ENCODE results near the gene CLTB.

CLTB gene

GRCh38 chr5:176382721-176383120 is 33.6 kb downstream of the CLTB start:
- no peak for DNase-seq (ENCODE audit: low read depth)

- no peak for DNase-seq (ENCODE audit: low read depth)
Observed at GRCh38 chr5:176381979-176382378, 34.4 kb downstream of the CLTB start.

- no peak for DNase-seq (ENCODE audit: low read depth)
Observed at GRCh38 chr5:176381423-176381822, 34.9 kb downstream of the CLTB start.

GRCh38 chr5:176379881-176380280 is 36.5 kb downstream of the CLTB start:
- no peak for DNase-seq (ENCODE audit: low read depth)

GRCh38 chr5:176373100-176373818 is 43.1 kb downstream of the CLTB start:
- DNase-seq (ENCODE audit: low read depth): no peak

GRCh38 chr5:176371621-176372539 is 44.5 kb downstream of the CLTB start:
- no peak for DNase-seq (ENCODE audit: low read depth)

- DNase-seq (ENCODE audit: low read depth): no peak
Observed at GRCh38 chr5:176369934-176370711, 46.2 kb downstream of the CLTB start.

GRCh38 chr5:176368726-176369125 is 47.6 kb downstream of the CLTB start:
- DNase-seq (ENCODE audit: low read depth): no peak

GRCh38 chr5:176366232-176366894 is 50.0 kb downstream of the CLTB start:
- no peak for DNase-seq (ENCODE audit: low read depth)

- peak; percentile 50 for DNase-seq (ENCODE audit: low read depth)
Observed at GRCh38 chr5:176365351-176366231, 50.7 kb downstream of the CLTB start, which contains the start of gene ARL10. Gene ARL10, plus strand, starts transcription at chr5:176365487. Its CDS starts 77 bp downstream, at chr5:176365564.

GRCh38 chr5:176364765-176365350 is 51.5 kb downstream of the CLTB start:
- DNase-seq (ENCODE audit: low read depth): no peak

- no peak for DNase-seq (ENCODE audit: low read depth)
Observed at GRCh38 chr5:176362233-176362490, 54.2 kb downstream of the CLTB start.

- DNase-seq (ENCODE audit: low read depth): peak; percentile 94
Observed at GRCh38 chr5:176361437-176362232, 54.7 kb downstream of the CLTB start, which contains the start of gene KIAA1191. Gene KIAA1191, minus strand, starts transcription at chr5:176361764. Its CDS starts 2,256 bp downstream, at chr5:176359508.

- DNase-seq (ENCODE audit: low read depth): no peak
Observed at GRCh38 chr5:176360894-176361436, 55.4 kb downstream of the CLTB start.

GRCh38 chr5:176359658-176360057 is 56.7 kb downstream of the CLTB start:
- no peak for DNase-seq (ENCODE audit: low read depth)

- DNase-seq (ENCODE audit: low read depth): no peak
Observed at GRCh38 chr5:176356179-176356566, 60.2 kb downstream of the CLTB start.

GRCh38 chr5:176355400-176356178 is 60.8 kb downstream of the CLTB start:
- no peak for DNase-seq (ENCODE audit: low read depth)

- DNase-seq (ENCODE audit: low read depth): no peak
Observed at GRCh38 chr5:176353533-176353932, 62.8 kb downstream of the CLTB start.
